ENCODE results near the gene CYP39A1.

DNA sequence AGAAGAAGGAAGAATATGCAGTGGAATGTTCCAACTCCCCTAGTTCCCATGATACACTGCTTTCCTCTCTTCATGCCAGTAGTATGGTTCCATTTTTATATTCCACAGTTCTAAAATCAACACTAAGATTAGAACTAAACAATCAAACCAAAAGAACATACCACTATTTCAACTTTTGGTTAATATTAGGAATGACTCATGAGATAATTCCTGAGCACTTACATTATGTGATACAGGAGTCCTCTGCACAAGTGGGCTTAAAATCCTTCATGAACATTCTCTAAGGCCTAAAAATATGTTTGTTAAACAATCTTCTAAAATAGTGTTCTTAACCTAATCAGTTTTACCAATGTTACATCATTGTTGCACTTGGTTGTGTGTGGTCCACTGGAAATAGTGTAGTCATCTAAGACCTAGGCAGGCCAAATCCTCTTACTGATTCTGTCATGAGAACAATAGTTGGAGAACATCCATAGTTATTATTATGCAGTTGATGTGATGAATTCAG lies 131.1 kb downstream of the CYP39A1 start:
- TF ChIP-seq, protein P1, sequence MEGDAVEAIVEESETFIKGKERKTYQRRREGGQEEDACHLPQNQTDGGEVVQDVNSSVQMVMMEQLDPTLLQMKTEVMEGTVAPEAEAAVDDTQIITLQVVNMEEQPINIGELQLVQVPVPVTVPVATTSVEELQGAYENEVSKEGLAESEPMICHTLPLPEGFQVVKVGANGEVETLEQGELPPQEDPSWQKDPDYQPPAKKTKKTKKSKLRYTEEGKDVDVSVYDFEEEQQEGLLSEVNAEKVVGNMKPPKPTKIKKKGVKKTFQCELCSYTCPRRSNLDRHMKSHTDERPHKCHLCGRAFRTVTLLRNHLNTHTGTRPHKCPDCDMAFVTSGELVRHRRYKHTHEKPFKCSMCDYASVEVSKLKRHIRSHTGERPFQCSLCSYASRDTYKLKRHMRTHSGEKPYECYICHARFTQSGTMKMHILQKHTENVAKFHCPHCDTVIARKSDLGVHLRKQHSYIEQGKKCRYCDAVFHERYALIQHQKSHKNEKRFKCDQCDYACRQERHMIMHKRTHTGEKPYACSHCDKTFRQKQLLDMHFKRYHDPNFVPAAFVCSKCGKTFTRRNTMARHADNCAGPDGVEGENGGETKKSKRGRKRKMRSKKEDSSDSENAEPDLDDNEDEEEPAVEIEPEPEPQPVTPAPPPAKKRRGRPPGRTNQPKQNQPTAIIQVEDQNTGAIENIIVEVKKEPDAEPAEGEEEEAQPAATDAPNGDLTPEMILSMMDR (IDR thresholded peaks at IDR 0.05 in 2 of 3, conservative IDR thresholded peaks at IDR 0.05 in 1 of 3; ENCODE audit: control insufficient read depth in 2 of 3, extremely low read depth in 1 of 3, insufficient read depth in 1 of 3, low read depth in 3 of 3, low read length in 3 of 3): no peak
- TF ChIP-seq, protein P2, sequence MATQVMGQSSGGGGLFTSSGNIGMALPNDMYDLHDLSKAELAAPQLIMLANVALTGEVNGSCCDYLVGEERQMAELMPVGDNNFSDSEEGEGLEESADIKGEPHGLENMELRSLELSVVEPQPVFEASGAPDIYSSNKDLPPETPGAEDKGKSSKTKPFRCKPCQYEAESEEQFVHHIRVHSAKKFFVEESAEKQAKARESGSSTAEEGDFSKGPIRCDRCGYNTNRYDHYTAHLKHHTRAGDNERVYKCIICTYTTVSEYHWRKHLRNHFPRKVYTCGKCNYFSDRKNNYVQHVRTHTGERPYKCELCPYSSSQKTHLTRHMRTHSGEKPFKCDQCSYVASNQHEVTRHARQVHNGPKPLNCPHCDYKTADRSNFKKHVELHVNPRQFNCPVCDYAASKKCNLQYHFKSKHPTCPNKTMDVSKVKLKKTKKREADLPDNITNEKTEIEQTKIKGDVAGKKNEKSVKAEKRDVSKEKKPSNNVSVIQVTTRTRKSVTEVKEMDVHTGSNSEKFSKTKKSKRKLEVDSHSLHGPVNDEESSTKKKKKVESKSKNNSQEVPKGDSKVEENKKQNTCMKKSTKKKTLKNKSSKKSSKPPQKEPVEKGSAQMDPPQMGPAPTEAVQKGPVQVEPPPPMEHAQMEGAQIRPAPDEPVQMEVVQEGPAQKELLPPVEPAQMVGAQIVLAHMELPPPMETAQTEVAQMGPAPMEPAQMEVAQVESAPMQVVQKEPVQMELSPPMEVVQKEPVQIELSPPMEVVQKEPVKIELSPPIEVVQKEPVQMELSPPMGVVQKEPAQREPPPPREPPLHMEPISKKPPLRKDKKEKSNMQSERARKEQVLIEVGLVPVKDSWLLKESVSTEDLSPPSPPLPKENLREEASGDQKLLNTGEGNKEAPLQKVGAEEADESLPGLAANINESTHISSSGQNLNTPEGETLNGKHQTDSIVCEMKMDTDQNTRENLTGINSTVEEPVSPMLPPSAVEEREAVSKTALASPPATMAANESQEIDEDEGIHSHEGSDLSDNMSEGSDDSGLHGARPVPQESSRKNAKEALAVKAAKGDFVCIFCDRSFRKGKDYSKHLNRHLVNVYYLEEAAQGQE (IDR thresholded peaks at IDR 0.05; ENCODE audit: low read depth, low read length): no peak
- TF ChIP-seq NFIC (IDR thresholded peaks at IDR 0.05; ENCODE audit: low read depth, low read length): no peak
- no peak for TF ChIP-seq CBX3 (IDR thresholded peaks at IDR 0.05; ENCODE audit: borderline replicate concordance, low read depth)
- no peak for TF ChIP-seq POLR2A (IDR thresholded peaks at IDR 0.05; ENCODE audit: low read depth, low read length)
- TF ChIP-seq JUNB (IDR thresholded peaks at IDR 0.05): no peak
- TF ChIP-seq IKZF2 (IDR thresholded peaks at IDR 0.05): no peak
- TF ChIP-seq, protein P3, sequence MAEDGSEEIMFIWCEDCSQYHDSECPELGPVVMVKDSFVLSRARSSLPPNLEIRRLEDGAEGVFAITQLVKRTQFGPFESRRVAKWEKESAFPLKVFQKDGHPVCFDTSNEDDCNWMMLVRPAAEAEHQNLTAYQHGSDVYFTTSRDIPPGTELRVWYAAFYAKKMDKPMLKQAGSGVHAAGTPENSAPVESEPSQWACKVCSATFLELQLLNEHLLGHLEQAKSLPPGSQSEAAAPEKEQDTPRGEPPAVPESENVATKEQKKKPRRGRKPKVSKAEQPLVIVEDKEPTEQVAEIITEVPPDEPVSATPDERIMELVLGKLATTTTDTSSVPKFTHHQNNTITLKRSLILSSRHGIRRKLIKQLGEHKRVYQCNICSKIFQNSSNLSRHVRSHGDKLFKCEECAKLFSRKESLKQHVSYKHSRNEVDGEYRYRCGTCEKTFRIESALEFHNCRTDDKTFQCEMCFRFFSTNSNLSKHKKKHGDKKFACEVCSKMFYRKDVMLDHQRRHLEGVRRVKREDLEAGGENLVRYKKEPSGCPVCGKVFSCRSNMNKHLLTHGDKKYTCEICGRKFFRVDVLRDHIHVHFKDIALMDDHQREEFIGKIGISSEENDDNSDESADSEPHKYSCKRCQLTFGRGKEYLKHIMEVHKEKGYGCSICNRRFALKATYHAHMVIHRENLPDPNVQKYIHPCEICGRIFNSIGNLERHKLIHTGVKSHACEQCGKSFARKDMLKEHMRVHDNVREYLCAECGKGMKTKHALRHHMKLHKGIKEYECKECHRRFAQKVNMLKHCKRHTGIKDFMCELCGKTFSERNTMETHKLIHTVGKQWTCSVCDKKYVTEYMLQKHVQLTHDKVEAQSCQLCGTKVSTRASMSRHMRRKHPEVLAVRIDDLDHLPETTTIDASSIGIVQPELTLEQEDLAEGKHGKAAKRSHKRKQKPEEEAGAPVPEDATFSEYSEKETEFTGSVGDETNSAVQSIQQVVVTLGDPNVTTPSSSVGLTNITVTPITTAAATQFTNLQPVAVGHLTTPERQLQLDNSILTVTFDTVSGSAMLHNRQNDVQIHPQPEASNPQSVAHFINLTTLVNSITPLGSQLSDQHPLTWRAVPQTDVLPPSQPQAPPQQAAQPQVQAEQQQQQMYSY (CRISPR knock-in tag; IDR thresholded peaks at IDR 0.05): no peak
- TF ChIP-seq BMI1 (IDR thresholded peaks at IDR 0.05; ENCODE audit: borderline replicate concordance): no peak
- no peak for TF ChIP-seq EZH2 (IDR thresholded peaks at IDR 0.05; ENCODE audit: borderline replicate concordance, control insufficient read depth, low read depth, low read length)
- TF ChIP-seq SREBF2 (IDR thresholded peaks at IDR 0.05; ENCODE audit: low read length): no peak
- no peak for TF ChIP-seq CREM (IDR thresholded peaks at IDR 0.05; ENCODE audit: low read depth)
- no peak for TF ChIP-seq RUNX3 (IDR thresholded peaks at IDR 0.05; ENCODE audit: low read length)

All from GM12878 (cell line).